ENCODE results near the gene TM9SF2.

Gene TM9SF2

GRCh38 chr13:99495466-99496183, 5.6 kb upstream of the TM9SF2 start:
- no peak for DNase-seq

GRCh38 chr13:99496184-99497142, 4.8 kb upstream of the TM9SF2 start:
- peak; percentile 93 for DNase-seq

- DNase-seq: peak; percentile 96
Observed at GRCh38 chr13:99498171-99499161, 2.8 kb upstream of the TM9SF2 start.

- DNase-seq: no peak
Observed at GRCh38 chr13:99500839-99501183, 461 bp upstream of the TM9SF2 start.

GRCh38 chr13:99501848-99502301, 603 bp downstream of the TM9SF2 start:
- DNase-seq: peak; percentile 47

GRCh38 chr13:99505814-99506269, 4.6 kb downstream of the TM9SF2 start:
- DNase-seq: peak; percentile 76

- peak; percentile 68 for DNase-seq
Observed at GRCh38 chr13:99506634-99507033, 5.4 kb downstream of the TM9SF2 start.

- no peak for DNase-seq
Observed at GRCh38 chr13:99507054-99507453, 5.8 kb downstream of the TM9SF2 start.

GRCh38 chr13:99507551-99507950, 6.3 kb downstream of the TM9SF2 start:
- DNase-seq: no peak

GRCh38 chr13:99507986-99508385, 6.7 kb downstream of the TM9SF2 start:
- peak; percentile 42 for DNase-seq

GRCh38 chr13:99509479-99509878, 8.2 kb downstream of the TM9SF2 start:
- DNase-seq: no peak

GRCh38 chr13:99514801-99515200, 13.5 kb downstream of the TM9SF2 start:
- no peak for DNase-seq

GRCh38 chr13:99516153-99516929, 15.1 kb downstream of the TM9SF2 start:
- DNase-seq: no peak

- DNase-seq: no peak
Observed at GRCh38 chr13:99517577-99517976, 16.3 kb downstream of the TM9SF2 start.

- no peak for DNase-seq
Observed at GRCh38 chr13:99517984-99518383, 16.7 kb downstream of the TM9SF2 start.

GRCh38 chr13:99522298-99522697, 21.0 kb downstream of the TM9SF2 start:
- no peak for DNase-seq

- DNase-seq: no peak
Observed at GRCh38 chr13:99523838-99524237, 22.6 kb downstream of the TM9SF2 start.

GRCh38 chr13:99525967-99526366, 24.7 kb downstream of the TM9SF2 start:
- DNase-seq: no peak

GRCh38 chr13:99526549-99526948, 25.3 kb downstream of the TM9SF2 start:
- peak; percentile 28 for DNase-seq

- peak; percentile 20 for DNase-seq
Observed at GRCh38 chr13:99527301-99527700, 26.0 kb downstream of the TM9SF2 start.

GRCh38 chr13:99528547-99528946, 27.3 kb downstream of the TM9SF2 start:
- peak; percentile 42 for DNase-seq

GRCh38 chr13:99536023-99536422, 34.8 kb downstream of the TM9SF2 start:
- no peak for DNase-seq
